Cardiac fibroblast (primary cell): ENCODE data around the gene EMILIN3.

ENCODE experiments used
- DNase-seq, 2 donors: peaks; one replicate each; pipeline versions ENCODE4 v3.0.0 to v3.0.0-alpha.2; 2010; ENCODE audit warnings: low read depth in 2 of 2
- H3K4me3 ChIP-seq, 2 donors: replicated peaks in 1 of 2; 1 replicate in 1 of 2; 2 replicates in 1 of 2; pipeline ENCODE4 v1.5.1; 2011; ENCODE audit warnings: low read depth in 2 of 2, low read length in 2 of 2, mild to moderate bottlenecking in 2 of 2, moderate library complexity in 1 of 2
- CTCF ChIP-seq: IDR thresholded peaks from one replicate; pipeline ENCODE4 v1.5.1; 2011; ENCODE audit warnings: low read depth, mild to moderate bottlenecking, low read length, inconsistent platforms

The EMILIN3 gene

GRCh38 chr20:41334036-41334435 lies 32.6 kb downstream of the EMILIN3 start:
- DNase-seq, result no peak
- H3K4me3 ChIP-seq, result no peak overlapping the region
- TF ChIP-seq CTCF, result no peak

GRCh38 chr20:41331731-41332130 lies 34.9 kb downstream of the EMILIN3 start:
- no peak for TF ChIP-seq CTCF
- no peak for DNase-seq
- H3K4me3 ChIP-seq, result no peak overlapping the region

- no peak overlapping the region for H3K4me3 ChIP-seq
- no peak for TF ChIP-seq CTCF
- no peak for DNase-seq
Measured at GRCh38 chr20:41330941-41331340, 35.7 kb downstream of the EMILIN3 start.

GRCh38 chr20:41330343-41330720 lies 36.3 kb downstream of the EMILIN3 start:
- DNase-seq, result peak in 1 of 2 donors; percentile 64
- no peak overlapping the region for H3K4me3 ChIP-seq
- no peak for TF ChIP-seq CTCF

GRCh38 chr20:41329435-41330342 lies 36.9 kb downstream of the EMILIN3 start:
- H3K4me3 ChIP-seq, result no peak overlapping the region
- no peak for TF ChIP-seq CTCF
- DNase-seq, result peak; percentile 93 to 99

GRCh38 chr20:41327178-41327577 lies 39.4 kb downstream of the EMILIN3 start:
- no peak for TF ChIP-seq CTCF
- H3K4me3 ChIP-seq, result no peak overlapping the region
- no peak for DNase-seq

GRCh38 chr20:41320976-41321375 lies 45.6 kb downstream of the EMILIN3 start:
- H3K4me3 ChIP-seq, result no peak overlapping the region
- DNase-seq, result no peak
- TF ChIP-seq CTCF, result no peak
